Mucosa of descending colon (tissue), 3 donors: ENCODE results near the gene ATF2. TPM values are rescaled to one million over a fixed set of nuclear protein-coding genes. Genes with fewer than 3 reads are reported as not detected.
"Not testable (repeated sequence)": the region's sequence is repeated elsewhere in the genome, so short reads cannot be mapped to it uniquely, and the experiment has no call there.

Experiments used
- ATAC-seq: fragments of 200-7000 bp; cut with Tn5 transposase; one replicate; pipeline ENCODE4 v1.9.1; 2020; ENCODE audit warnings: mild to moderate bottlenecking, moderate library complexity
- DNase-seq, 3 donors: peaks; one replicate each; pipeline ENCODE4 v3.0.0-alpha.2; 2020
- H3K36me3 ChIP-seq: fragments of 200-600 bp; one replicate; pipeline ENCODE4 v1.8.0; 2021; ENCODE audit warnings: low read depth, mild to moderate bottlenecking
- H3K4me1 ChIP-seq: fragments of 200-600 bp; one replicate; pipeline ENCODE4 v1.8.0; 2021; ENCODE audit warnings: low read depth, mild to moderate bottlenecking
- H3K4me3 ChIP-seq: fragments of 200-600 bp; one replicate; pipeline ENCODE4 v1.8.0; 2021; ENCODE audit warnings: mild to moderate bottlenecking
- H3K9me3 ChIP-seq: fragments of 200-600 bp; one replicate; pipeline ENCODE4 v1.8.0; 2021; ENCODE audit warnings: mild to moderate bottlenecking
- intact Hi-C, 2 donors: fragments of 100-400 bp; cut with DNase I in 1 of 2; cut with micrococcal nuclease in 1 of 2; formaldehyde crosslinking; loops; one replicate each; pipeline versions ENCODE4 v1.11.0 to v1.11.1; 2022; cut with DNase I, micrococcal nuclease
- total RNA-seq, 3 donors: library from RNA; stranded (reverse); fragmentation: NEBNext Ultra II Directional in 2 of 3; extraction: Animal tissue kit (Norgen Biotek cat#: 25700) in 2 of 3; gene quantifications; one replicate each; pipeline versions ENCODE4 v1.2.1 to v1.2.4, GENCODE V29; 2021 to 2023
- TF ChIP-seq, protein P1 (sequence below): fragments of 200-600 bp; IDR thresholded peaks from one replicate; pipeline ENCODE4 v1.8.0; 2022; ENCODE audit warnings: antibody characterized with exemption, mild to moderate bottlenecking
- donor health status: DM: no; HTN: no; CAD: no; lungs with moderate emphysema.
- donor health status: DM: no; HTN: no; CAD: no.
- donor health status: DM: no; HTN: yes; CAD: no.

The ATF2 gene
- total RNA-seq, 3 donors from 2014 or later = 43.3 to 50.3 (median 44.7) TPM

DNA sequence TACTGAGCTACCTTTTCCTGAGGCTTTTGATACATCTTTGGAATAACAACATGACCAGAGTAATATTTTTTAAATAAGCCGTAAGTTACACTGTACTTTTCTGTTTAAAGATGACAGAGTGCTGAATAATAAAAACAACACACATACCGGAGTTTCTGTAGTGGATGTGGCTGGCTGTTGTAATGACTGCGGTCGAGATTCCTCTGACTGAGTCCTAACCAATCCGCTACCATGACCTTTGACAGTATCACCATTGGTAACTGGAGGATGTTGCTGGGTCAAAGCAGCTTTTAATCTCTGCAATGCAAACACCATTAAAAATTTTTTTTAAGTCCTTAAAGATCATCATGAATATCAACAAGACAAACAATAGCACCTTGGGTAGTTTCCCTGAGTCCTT is 70.7 kb downstream of the ATF2 start:
- TF ChIP-seq, protein P1, sequence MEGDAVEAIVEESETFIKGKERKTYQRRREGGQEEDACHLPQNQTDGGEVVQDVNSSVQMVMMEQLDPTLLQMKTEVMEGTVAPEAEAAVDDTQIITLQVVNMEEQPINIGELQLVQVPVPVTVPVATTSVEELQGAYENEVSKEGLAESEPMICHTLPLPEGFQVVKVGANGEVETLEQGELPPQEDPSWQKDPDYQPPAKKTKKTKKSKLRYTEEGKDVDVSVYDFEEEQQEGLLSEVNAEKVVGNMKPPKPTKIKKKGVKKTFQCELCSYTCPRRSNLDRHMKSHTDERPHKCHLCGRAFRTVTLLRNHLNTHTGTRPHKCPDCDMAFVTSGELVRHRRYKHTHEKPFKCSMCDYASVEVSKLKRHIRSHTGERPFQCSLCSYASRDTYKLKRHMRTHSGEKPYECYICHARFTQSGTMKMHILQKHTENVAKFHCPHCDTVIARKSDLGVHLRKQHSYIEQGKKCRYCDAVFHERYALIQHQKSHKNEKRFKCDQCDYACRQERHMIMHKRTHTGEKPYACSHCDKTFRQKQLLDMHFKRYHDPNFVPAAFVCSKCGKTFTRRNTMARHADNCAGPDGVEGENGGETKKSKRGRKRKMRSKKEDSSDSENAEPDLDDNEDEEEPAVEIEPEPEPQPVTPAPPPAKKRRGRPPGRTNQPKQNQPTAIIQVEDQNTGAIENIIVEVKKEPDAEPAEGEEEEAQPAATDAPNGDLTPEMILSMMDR = no peak
- ATAC-seq = no peak
- intact Hi-C loops = no loop called here

DNA sequence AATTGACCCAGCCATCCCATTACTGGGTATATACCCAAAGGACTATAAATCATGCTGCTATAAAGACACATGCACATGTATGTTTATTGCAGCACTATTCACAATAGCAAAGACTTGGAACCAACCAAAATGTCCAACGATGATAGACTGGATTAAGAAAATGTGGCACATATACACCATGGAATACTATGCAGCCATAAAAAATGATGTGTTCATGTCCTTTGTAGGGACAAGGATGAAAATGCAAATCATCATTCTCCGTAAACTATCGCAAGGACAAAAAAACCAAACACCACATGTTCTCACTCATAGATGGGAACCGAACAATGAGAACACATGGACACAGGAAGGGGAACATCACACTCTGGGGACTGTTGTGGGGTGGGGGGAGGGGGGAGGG is 83.9 kb downstream of the ATF2 start:
- H3K9me3 ChIP-seq, H3K4me3 ChIP-seq, ATAC-seq, DNase-seq, H3K4me1 ChIP-seq, intact Hi-C loops, H3K36me3 ChIP-seq: not testable (repeated sequence)

More for the DNA sequence above, 70.7 kb downstream of the ATF2 start:
- Histone ChIP-seq H3K36me3 (no peaks in the 10 kb centered on the region), H3K4me3 (no peak overlapping the region), H3K9me3 (no peaks in the 10 kb centered on the region), H3K4me1 (no peaks in the 10 kb centered on the region)
- no peak for DNase-seq

DNA sequence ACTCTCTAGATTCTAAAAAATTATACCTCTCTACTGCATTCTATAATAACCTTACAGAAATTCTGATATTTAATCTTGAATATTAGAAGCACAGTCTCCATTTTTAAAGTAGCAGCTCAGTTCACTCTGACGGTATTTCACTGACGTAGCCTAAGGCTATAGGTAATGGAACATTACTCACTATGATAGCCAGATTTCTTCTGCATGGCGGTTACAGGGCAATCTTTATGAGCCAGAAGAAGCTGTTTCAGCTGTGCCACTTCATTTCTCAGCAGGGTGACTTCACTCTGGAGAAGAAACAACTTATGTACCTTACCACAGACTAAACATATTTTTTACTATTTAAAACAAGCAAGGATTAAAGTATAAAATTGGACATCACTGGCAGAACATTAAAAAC is 87.5 kb downstream of the ATF2 start:
- intact Hi-C loops = no loop called here
- ATAC-seq = no peak

DNA sequence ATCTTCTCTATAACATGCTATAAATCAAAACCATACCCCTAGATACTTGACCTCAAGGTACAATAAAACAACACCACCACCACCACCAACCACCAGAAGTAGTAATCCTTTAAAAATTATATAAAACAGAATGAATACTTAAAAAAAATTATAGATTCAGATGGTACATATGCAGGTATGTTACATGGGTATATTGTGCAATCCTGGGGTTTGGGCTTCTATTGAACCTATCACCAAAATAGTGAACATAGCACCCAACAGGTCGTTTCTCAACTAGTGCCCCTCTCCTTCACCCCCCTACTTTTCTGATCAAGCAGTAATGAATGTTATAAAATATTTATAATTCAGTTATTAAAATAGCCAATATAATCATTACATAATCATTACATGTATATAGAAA is 91.7 kb downstream of the ATF2 start:
- Histone ChIP-seq H3K36me3 (no peaks in the 10 kb centered on the region), H3K4me1 (no peaks in the 10 kb centered on the region), H3K4me3 (no peak overlapping the region), H3K9me3 (no peaks in the 10 kb centered on the region)
- no peak for DNase-seq
- TF ChIP-seq, protein P1 = no peak
- ATAC-seq = no peak
- intact Hi-C loops = no loop called here

More for the DNA sequence above, 87.5 kb downstream of the ATF2 start:
- TF ChIP-seq, protein P1 = no peak
- H3K9me3 ChIP-seq = no peaks in the 10 kb centered on the region
- no peak for DNase-seq
- H3K36me3 ChIP-seq = no peaks in the 10 kb centered on the region
- H3K4me1 ChIP-seq = no peaks in the 10 kb centered on the region
- H3K4me3 ChIP-seq = no peak overlapping the region

DNA sequence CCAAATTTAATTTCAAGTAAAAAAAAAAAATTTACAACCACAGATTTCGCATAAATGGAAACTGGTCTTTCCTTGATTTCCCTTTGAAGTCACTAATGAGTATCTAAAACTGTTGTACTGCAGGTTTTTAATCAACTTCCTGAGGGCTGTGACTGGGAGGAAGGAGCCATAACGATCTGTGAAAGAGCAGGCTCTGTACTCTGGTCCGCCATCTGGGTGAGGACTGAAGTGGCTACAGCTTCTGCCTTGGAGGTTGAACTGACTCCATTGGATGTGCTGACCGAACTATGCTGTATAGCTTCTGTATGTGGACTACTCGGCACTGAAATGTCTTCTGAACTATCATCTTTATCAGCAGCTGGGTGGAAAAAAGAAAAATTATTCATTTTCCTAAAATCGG is 93.5 kb downstream of the ATF2 start:
- no peaks in the 10 kb centered on the region for H3K9me3 ChIP-seq
- TF ChIP-seq, protein P1 = no peak
- no peak for DNase-seq
- H3K36me3 ChIP-seq = no peaks in the 10 kb centered on the region
- no peak overlapping the region for H3K4me3 ChIP-seq
- no peak for ATAC-seq
- H3K4me1 ChIP-seq = no peaks in the 10 kb centered on the region
- intact Hi-C loops = no loop called here

DNA sequence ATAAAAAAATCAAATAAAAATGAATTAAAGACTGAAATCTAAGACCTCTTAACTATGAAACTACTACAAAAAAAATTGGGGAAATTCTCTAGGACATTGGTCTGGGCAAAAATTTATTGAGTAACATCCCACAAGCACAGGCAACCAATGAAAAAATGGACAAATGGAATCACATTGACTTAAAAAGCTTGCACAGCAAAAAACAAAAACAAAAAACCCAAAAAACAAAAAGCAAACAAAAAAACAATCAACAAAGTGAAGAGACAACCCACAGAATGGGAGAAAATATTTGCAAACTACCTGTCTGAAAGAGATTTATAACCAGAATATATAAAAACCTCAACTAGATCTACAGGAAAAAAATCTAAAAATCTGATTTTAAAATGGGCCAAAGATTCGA is 99.5 kb downstream of the ATF2 start:
- Histone ChIP-seq H3K36me3 (no peaks in the 10 kb centered on the region), H3K4me3 (no peak overlapping the region), H3K4me1 (no peaks in the 10 kb centered on the region), H3K9me3 (no peaks in the 10 kb centered on the region)
- DNase-seq (no peak), ATAC-seq (no peak)
- intact Hi-C loops = no loop called here
- TF ChIP-seq, protein P1 = no peak
